SU-DHL-6 (cell line): ENCODE results near the gene IGFL4.

Experiments
- H2AFZ ChIP-seq: fragments of 200-600 bp; sonication (generic); 2 replicates; pipeline ENCODE4 v1.6.1; 2014; ENCODE audit warnings: low read depth, mild to moderate bottlenecking, moderate library complexity, mixed read lengths, antibody characterized with exemption, low read length; ENCODE audit not compliant: severe bottlenecking
- H3F3A ChIP-seq: fragments of 200-600 bp; shearing (Covaris generic); 2 replicates; pipeline ENCODE4 v1.6.0; 2016; ENCODE audit warnings: antibody characterized with exemption, mild to moderate bottlenecking; ENCODE audit not compliant: insufficient read depth
- H3K27ac ChIP-seq: fragments of 200-600 bp; sonication (generic); 2 replicates; pipeline ENCODE4 v1.5.1; 2016; ENCODE audit warnings: low read depth, mild to moderate bottlenecking, low read length, moderate library complexity, mixed read lengths
- H3K27me3 ChIP-seq: fragments of 200-600 bp; sonication (generic), shearing (Covaris generic); 2 replicates; pipeline ENCODE4 v1.6.0; 2014; ENCODE audit warnings: mild to moderate bottlenecking, low read length
- H3K36me3 ChIP-seq: fragments of 200-600 bp; sonication (generic); 2 replicates; pipeline ENCODE4 v1.6.1; 2014; ENCODE audit warnings: mild to moderate bottlenecking, low read length, mixed read lengths
- H3K4me2 ChIP-seq: fragments of 300-600, 200-600 bp; shearing (Covaris generic), sonication (generic); 2 replicates; pipeline ENCODE4 v1.6.0; 2014; ENCODE audit warnings: low read length, low read depth, mild to moderate bottlenecking; ENCODE audit not compliant: poor library complexity, severe bottlenecking
- H3K4me3 ChIP-seq: fragments of 200-600 bp; sonication (generic); 2 replicates; pipeline ENCODE4 v1.5.1; 2014; ENCODE audit warnings: antibody characterized with exemption, low read length, mild to moderate bottlenecking, mixed read lengths; ENCODE audit not compliant: insufficient read depth, poor library complexity, severe bottlenecking
- H3K79me2 ChIP-seq: fragments of 200-600 bp; sonication (generic); 2 replicates; pipeline ENCODE4 v1.6.1; 2014; ENCODE audit warnings: mild to moderate bottlenecking, low read length, moderate library complexity; ENCODE audit not compliant: insufficient read depth
- H3K9ac ChIP-seq: fragments of 200-600 bp; sonication (generic); 2 replicates; pipeline ENCODE4 v1.7.0; 2014; ENCODE audit warnings: mild to moderate bottlenecking, low read length
- H3K9me2 ChIP-seq: fragments of 200-600 bp; sonication (generic); replicated peaks from 2 replicates; pipeline ENCODE4 v1.6.1; 2014; ENCODE audit warnings: low read length; ENCODE audit not compliant: insufficient read depth
- H3K9me3 ChIP-seq: fragments of 200-600 bp; sonication (generic); 2 replicates; pipeline ENCODE4 v1.6.1; 2014; ENCODE audit warnings: low read length, mixed read lengths; ENCODE audit not compliant: insufficient read depth
- H4K20me1 ChIP-seq: fragments of 200-600 bp; sonication (generic); 2 replicates; pipeline ENCODE4 v1.6.1; 2014; ENCODE audit warnings: low read depth, mild to moderate bottlenecking, antibody characterized with exemption, low read length, moderate library complexity, mixed read lengths
- CTCF ChIP-seq: fragments of 200-600 bp; sonication (generic); IDR thresholded peaks from one replicate; pipeline ENCODE4 v1.5.1; 2017; ENCODE audit warnings: antibody characterized with exemption, mild to moderate bottlenecking, low read length, moderate library complexity; ENCODE audit not compliant: insufficient read depth, poor library complexity, severe bottlenecking
- EZH2phosphoT487 ChIP-seq: fragments of 200-600 bp; sonication (generic), shearing (Covaris generic); conservative IDR thresholded peaks from 2 replicates; pipeline ENCODE4 v1.6.1; 2018; ENCODE audit warnings: mild to moderate bottlenecking, antibody characterized with exemption, low read length, moderate library complexity, mixed read lengths

The IGFL4 gene

GRCh38 chr19:45994998-45995714, 45.6 kb downstream of the IGFL4 start, which contains the start of gene CCDC61:
CCDC61 (plus strand) TSS chr19:45995467; CDS start chr19:46003019, 7,552 bp downstream.
- H4K20me1 ChIP-seq = no peaks in the 10 kb centered on the region
- H2AFZ ChIP-seq = peak within 1 kb of the TSS; percentile 100
- H3K79me2 ChIP-seq = 0 out of 2 replicates have a peak, but pooled peaks cover 5% of the 10 kb centered on the region
- TF ChIP-seq CTCF (no peak), EZH2phosphoT487 (no peak)
- no peaks in the 10 kb centered on the region for H3K27me3 ChIP-seq
- H3F3A ChIP-seq = no peaks in the 10 kb centered on the region
- no peaks in the 10 kb centered on the region for H3K9me3 ChIP-seq
- peak within 1 kb of the TSS; percentile 89 for H3K9ac ChIP-seq
- H3K36me3 ChIP-seq = no peaks in the 10 kb centered on the region
- H3K9me2 ChIP-seq = no peaks in the 10 kb centered on the region
- H3K4me3 ChIP-seq = peak within 1 kb of the TSS; percentile 94
- H3K4me2 ChIP-seq = peak within 1 kb of the TSS; percentile 100
- H3K27ac ChIP-seq = peak within 1 kb of the TSS; percentile 45

DNA sequence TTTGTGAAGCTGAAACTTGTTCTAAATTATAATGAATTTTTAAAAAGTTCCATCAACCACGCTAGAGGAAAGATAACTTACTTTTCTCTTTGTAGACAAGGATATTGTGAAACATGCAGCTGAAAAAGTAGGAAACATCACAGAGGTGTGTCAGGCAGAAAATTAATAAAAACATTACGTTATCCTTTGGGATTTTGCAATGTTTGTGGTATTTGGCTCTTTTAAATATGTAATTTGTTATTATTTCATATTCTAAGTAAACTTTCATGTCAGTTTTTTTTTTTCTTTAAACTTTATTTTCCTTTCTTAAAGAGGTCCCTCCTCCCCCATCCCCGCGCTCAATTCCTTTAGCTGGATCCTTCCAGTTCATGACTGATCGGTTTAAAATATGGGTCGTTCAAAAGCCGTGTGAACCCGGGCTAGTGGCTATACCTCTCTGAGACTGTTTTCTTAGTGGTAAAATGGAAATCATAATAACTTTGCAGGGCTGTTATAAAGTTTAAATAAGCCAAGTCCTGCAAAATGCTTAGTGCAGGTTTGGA, 46.3 kb downstream of the IGFL4 start:
- Histone ChIP-seq H3K9ac (peak overlapping the region; percentile 64), H3K27me3 (no peaks in the 10 kb centered on the region), H3K36me3 (no peaks in the 10 kb centered on the region), H4K20me1 (no peaks in the 10 kb centered on the region), H3K9me2 (no peaks in the 10 kb centered on the region), H2AFZ (peak overlapping the region; percentile 100), H3K4me3 (peak overlapping the region; percentile 80), H3F3A (no peaks in the 10 kb centered on the region), H3K79me2 (0 out of 2 replicates have a peak, but pooled peaks cover 5% of the 10 kb centered on the region), H3K9me3 (no peaks in the 10 kb centered on the region), H3K27ac (peak overlapping the region; percentile 45), H3K4me2 (peak overlapping the region; percentile 100)
- TF ChIP-seq EZH2phosphoT487 = no peak
- no peak for TF ChIP-seq CTCF

DNA sequence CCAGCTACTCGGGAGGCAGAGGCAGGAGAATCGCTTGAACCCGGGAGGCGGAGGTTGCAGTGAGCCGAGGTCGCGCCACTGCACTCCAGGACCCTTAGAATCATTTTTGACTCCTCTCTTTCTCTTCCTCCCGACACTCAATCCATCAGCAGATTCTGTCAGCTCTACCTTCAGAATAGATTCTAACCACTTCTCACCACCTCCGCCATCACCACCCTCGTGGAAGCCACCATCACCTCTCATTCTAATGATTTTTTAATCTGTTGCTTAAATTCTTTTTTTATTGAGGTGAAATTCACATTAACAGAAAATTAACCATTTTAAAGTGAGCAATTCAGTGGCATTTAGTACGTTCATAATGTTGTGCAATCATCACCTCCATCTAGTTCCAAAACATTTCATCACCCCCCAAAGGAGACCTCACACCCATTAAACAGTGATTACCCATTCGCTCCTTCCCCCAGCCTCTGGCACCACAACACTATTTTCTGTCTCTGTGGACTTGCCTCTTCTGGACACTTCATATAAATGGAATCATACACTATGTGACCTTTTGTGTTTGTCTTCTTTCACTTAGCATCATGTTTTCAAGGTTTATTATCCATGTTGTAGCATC, 50.6 kb downstream of the IGFL4 start:
- H3K9ac ChIP-seq = no peak overlapping the region
- H3K9me2 ChIP-seq = no peaks in the 10 kb centered on the region
- TF ChIP-seq CTCF (no peak), EZH2phosphoT487 (no peak)
- no peaks in the 10 kb centered on the region for H3K27me3 ChIP-seq
- H4K20me1 ChIP-seq = no peaks in the 10 kb centered on the region
- H3K9me3 ChIP-seq = no peaks in the 10 kb centered on the region
- H3K79me2 ChIP-seq = no peaks in the 10 kb centered on the region
- H3K27ac ChIP-seq = no peak overlapping the region
- no peak overlapping the region for H3K4me2 ChIP-seq
- no peaks in the 10 kb centered on the region for H3K36me3 ChIP-seq
- no peaks in the 10 kb centered on the region for H3F3A ChIP-seq
- no peak overlapping the region for H2AFZ ChIP-seq
- no peak overlapping the region for H3K4me3 ChIP-seq
